Thoracic aorta (tissue), 2 donors: ENCODE results near the gene RC3H2. TPM values are rescaled to one million over a fixed set of nuclear protein-coding genes. Genes with fewer than 3 reads are reported as not detected.
"Not testable (repeated sequence)": the region's sequence is repeated elsewhere in the genome, so short reads cannot be mapped to it uniquely, and the experiment has no call there.

Experiments used
- ATAC-seq: fragments of 150-250 bp; one replicate; pipeline ENCODE4 v1.8.0; 2017; ENCODE audit warnings: low read depth; ENCODE audit not compliant: insufficient number of reproducible peaks, low FRiP score
- DNase-seq: peaks from one replicate; pipeline ENCODE4 v3.0.0-alpha.2; 2020; ENCODE audit warnings: low spot score
- H3K27ac ChIP-seq, 2 donors: fragments of 200-600 bp; sonication (generic); 1 replicate in 1 of 2; 2 replicates in 1 of 2; pipeline ENCODE4 v1.5.1; 2016; ENCODE audit warnings: mild to moderate bottlenecking in 2 of 2, moderate library complexity in 2 of 2
- H3K27me3 ChIP-seq: fragments of 200-600 bp; sonication (generic); replicated peaks from 2 replicates; pipeline ENCODE4 v1.6.0; 2016; ENCODE audit warnings: mild to moderate bottlenecking; ENCODE audit not compliant: insufficient read depth
- H3K36me3 ChIP-seq: fragments of 200-600 bp; sonication (generic); one replicate; pipeline ENCODE4 v1.5.1; 2016
- H3K4me1 ChIP-seq, 2 donors: fragments of 200-600 bp; sonication (generic); 1 replicate in 1 of 2; 2 replicates in 1 of 2; pipeline versions ENCODE4 v1.5.1 to v1.6.0; 2016; ENCODE audit warnings: low read depth in 2 of 2, mild to moderate bottlenecking in 1 of 2; ENCODE audit not compliant: control insufficient read depth in 1 of 2
- H3K4me3 ChIP-seq: fragments of 200-600 bp; sonication (generic); 2 replicates; pipeline ENCODE4 v1.5.1; 2016; ENCODE audit warnings: mild to moderate bottlenecking
- H3K9me3 ChIP-seq: fragments of 200-600 bp; sonication (generic); 2 replicates; pipeline ENCODE4 v1.5.1; 2016
- CTCF ChIP-seq: fragments of 200-600 bp; sonication (generic); IDR thresholded peaks from one replicate; pipeline ENCODE4 v1.5.1; 2019; ENCODE audit warnings: antibody characterized with exemption
- total RNA-seq, 2 donors: library from RNA; depleted of rRNA; stranded (reverse); fragments of >200 nt; gene quantifications; one replicate each; pipeline versions ENCODE4 v1.1.0 to v1.2.3, GENCODE V29; 2016

RC3H2 gene
- total RNA-seq, 2 donors from 2014 or later, result 45.9 to 49.5 TPM

- ATAC-seq, result no peak
- TF ChIP-seq CTCF, result no peak
Measured at GRCh38 chr9:122918310-122918709, 13.2 kb upstream of the RC3H2 start.

GRCh38 chr9:122912964-122913673 lies 8.0 kb upstream of the RC3H2 start, which contains the start of gene ZBTB6:
TSS of gene ZBTB6 (minus strand) at chr9:122913323. CDS start at chr9:122912072, 1,251 bp downstream.
- no peak for TF ChIP-seq CTCF
- Histone ChIP-seq H3K4me1 (peaks cover 4 to 15% of the 10 kb centered on the region in 2 donors), H3K9me3 (no peaks in the 10 kb centered on the region), H3K36me3 (peaks cover 9% of the 10 kb centered on the region), H3K27me3 (no peaks in the 10 kb centered on the region), H3K4me3 (peak within 1 kb of the TSS; percentile 76), H3K27ac (peak within 1 kb of the TSS; percentile 63 to 83)
- peak; percentile 79 for ATAC-seq
- DNase-seq, result peak; percentile 22

More at GRCh38 chr9:122918310-122918709, 13.2 kb upstream of the RC3H2 start:
- Histone ChIP-seq H3K36me3 (peaks cover 3% of the 10 kb centered on the region), H3K27me3 (no peaks in the 10 kb centered on the region), H3K4me3 (no peak overlapping the region), H3K4me1 (peaks cover 0 to 6% of the 10 kb centered on the region in 2 donors), H3K27ac (no peak overlapping the region), H3K9me3 (no peaks in the 10 kb centered on the region)
- DNase-seq, result no peak

GRCh38 chr9:122912671-122912963 lies 7.5 kb upstream of the RC3H2 start:
- TF ChIP-seq CTCF, result no peak
- DNase-seq (no peak), ATAC-seq (no peak)
- no peaks in the 10 kb centered on the region for H3K27me3 ChIP-seq
- H3K27ac ChIP-seq, result peak overlapping the region; percentile 63 to 83
- H3K4me1 ChIP-seq, result peaks cover 4 to 15% of the 10 kb centered on the region in 2 donors
- no peaks in the 10 kb centered on the region for H3K9me3 ChIP-seq
- peak overlapping the region; percentile 76 for H3K4me3 ChIP-seq
- peaks cover 8% of the 10 kb centered on the region for H3K36me3 ChIP-seq

- ATAC-seq, H3K4me3 ChIP-seq, DNase-seq, H3K36me3 ChIP-seq, H3K27ac ChIP-seq, H3K27me3 ChIP-seq, H3K9me3 ChIP-seq: not testable (repeated sequence)
- H3K4me1 ChIP-seq, result peaks cover 21 to 30% of the 10 kb centered on the region in 2 donors
Measured at GRCh38 chr9:122906122-122906521, 963 bp upstream of the RC3H2 start.

GRCh38 chr9:122904466-122904822 lies 715 bp downstream of the RC3H2 start:
- peaks cover 37 to 47% of the 10 kb centered on the region in 2 donors for H3K4me1 ChIP-seq
- peak overlapping the region; percentile 95 to 96 for H3K27ac ChIP-seq
- no peaks in the 10 kb centered on the region for H3K27me3 ChIP-seq
- no peak for DNase-seq
- H3K36me3 ChIP-seq, result no peaks in the 10 kb centered on the region
- peak overlapping the region; percentile 99 for H3K4me3 ChIP-seq
- no peaks in the 10 kb centered on the region for H3K9me3 ChIP-seq
- no peak for TF ChIP-seq CTCF
- ATAC-seq, result no peak

- TF ChIP-seq CTCF, result no peak
- ATAC-seq (no peak), DNase-seq (no peak)
- H3K4me1 ChIP-seq, result peaks cover 41 to 54% of the 10 kb centered on the region in 2 donors
- H3K27ac ChIP-seq, result no peak overlapping the region
- H3K27me3 ChIP-seq, result no peaks in the 10 kb centered on the region
- H3K9me3 ChIP-seq, result no peaks in the 10 kb centered on the region
- no peaks in the 10 kb centered on the region for H3K36me3 ChIP-seq
- peak overlapping the region; percentile 52 for H3K4me3 ChIP-seq
Measured at GRCh38 chr9:122900791-122901190, 4.4 kb downstream of the RC3H2 start.
